NCI-H2029 treated with DMSO at 0.1 percent for 48 hours (cell line): ENCODE results near the gene LRRC70.

ENCODE experiments used
- DNase-seq: peaks from one replicate; lab custom pipeline; 2025; lab: John Stamatoyannopoulos, UW

LRRC70 gene

GRCh38 chr5:62575489-62575888 is 3.1 kb upstream of the LRRC70 start:
- DNase-seq: no peak

GRCh38 chr5:62576570-62577170 is 1.9 kb upstream of the LRRC70 start:
- DNase-seq: no peak

- no peak for DNase-seq
Measured at GRCh38 chr5:62577488-62577887, 1.1 kb upstream of the LRRC70 start.

GRCh38 chr5:62579761-62580160 is 1.1 kb downstream of the LRRC70 start:
- DNase-seq: no peak

- no peak for DNase-seq
Measured at GRCh38 chr5:62581836-62582597, 3.4 kb downstream of the LRRC70 start.

- no peak for DNase-seq
Measured at GRCh38 chr5:62584391-62584790, 5.8 kb downstream of the LRRC70 start.

- DNase-seq: no peak
Measured at GRCh38 chr5:62585306-62585705, 6.7 kb downstream of the LRRC70 start.

- DNase-seq: no peak
Measured at GRCh38 chr5:62585751-62586150, 7.1 kb downstream of the LRRC70 start.

GRCh38 chr5:62587737-62588136 is 9.1 kb downstream of the LRRC70 start:
- DNase-seq: no peak

- DNase-seq: no peak
Measured at GRCh38 chr5:62588668-62589067, 10.0 kb downstream of the LRRC70 start.

- no peak for DNase-seq
Measured at GRCh38 chr5:62589504-62589903, 10.9 kb downstream of the LRRC70 start.

- no peak for DNase-seq
Measured at GRCh38 chr5:62590387-62590786, 11.8 kb downstream of the LRRC70 start.

- DNase-seq: no peak
Measured at GRCh38 chr5:62592558-62592957, 13.9 kb downstream of the LRRC70 start.

GRCh38 chr5:62593331-62593730 is 14.7 kb downstream of the LRRC70 start:
- DNase-seq: no peak

GRCh38 chr5:62594364-62594984 is 15.9 kb downstream of the LRRC70 start:
- no peak for DNase-seq

- no peak for DNase-seq
Measured at GRCh38 chr5:62596096-62596495, 17.5 kb downstream of the LRRC70 start.

GRCh38 chr5:62596691-62597090 is 18.1 kb downstream of the LRRC70 start:
- no peak for DNase-seq

- DNase-seq: no peak
Measured at GRCh38 chr5:62597314-62597713, 18.7 kb downstream of the LRRC70 start.

GRCh38 chr5:62600560-62601252 is 22.1 kb downstream of the LRRC70 start:
- peak; percentile 17 for DNase-seq

GRCh38 chr5:62603934-62604333 is 25.3 kb downstream of the LRRC70 start:
- no peak for DNase-seq

GRCh38 chr5:62605638-62606037 is 27.0 kb downstream of the LRRC70 start:
- no peak for DNase-seq

- DNase-seq: no peak
Measured at GRCh38 chr5:62606878-62607277, 28.3 kb downstream of the LRRC70 start.

GRCh38 chr5:62607615-62608014 is 29.0 kb downstream of the LRRC70 start:
- no peak for DNase-seq
